Osteocyte (in vitro differentiated cells): ENCODE results near the gene WSB1. TPM values are rescaled to one million over a fixed set of nuclear protein-coding genes. Genes with fewer than 3 reads are reported as not detected.

Source experiments
- DNase-seq: peaks from one replicate; pipeline ENCODE4 v3.0.0; 2021; ENCODE audit warnings: mixed read lengths; ENCODE audit not compliant: unreplicated experiment; ENCODE audit errors: extremely low spot score
- H3K27ac Mint-ChIP-seq: one replicate; pipeline ENCODE4 v1.8.0; 2021; ENCODE audit warnings: mild to moderate bottlenecking, mixed read lengths; ENCODE audit not compliant: unreplicated experiment
- H3K27me3 Mint-ChIP-seq: one replicate; pipeline ENCODE4 v1.8.0; 2021; ENCODE audit warnings: mixed read lengths; ENCODE audit not compliant: unreplicated experiment
- H3K36me3 Mint-ChIP-seq: one replicate; pipeline ENCODE4 v1.8.0; 2021; ENCODE audit warnings: mixed read lengths; ENCODE audit not compliant: unreplicated experiment
- H3K4me1 Mint-ChIP-seq: one replicate; pipeline ENCODE4 v1.8.0; 2021; ENCODE audit warnings: mixed read lengths; ENCODE audit not compliant: unreplicated experiment
- H3K4me3 Mint-ChIP-seq: one replicate; pipeline ENCODE4 v1.8.0; 2021; ENCODE audit warnings: mild to moderate bottlenecking, moderate library complexity, mixed read lengths; ENCODE audit not compliant: unreplicated experiment
- H3K9me3 Mint-ChIP-seq: one replicate; pipeline ENCODE4 v1.8.0; 2021; ENCODE audit warnings: mixed read lengths; ENCODE audit not compliant: unreplicated experiment
- CTCF ChIP-seq: fragments of 200-600 bp; sonication (generic); IDR thresholded peaks from 2 replicates; pipeline ENCODE4 v1.5.0; 2021; ENCODE audit warnings: antibody characterized with exemption, mild to moderate bottlenecking, moderate library complexity
- total RNA-seq: library from RNA; stranded (reverse); gene quantifications from 2 replicates; pipeline ENCODE4 v1.2.1, GENCODE V29; 2021

Gene WSB1
- total RNA-seq, 1 donor from 2014 or later = 179 TPM

- H3K27ac Mint-ChIP-seq = peak overlapping the region; percentile 38
- H3K4me3 Mint-ChIP-seq = no peak overlapping the region
- peak; percentile 83 for DNase-seq
- no peak for TF ChIP-seq CTCF
- no peaks in the 10 kb centered on the region for H3K9me3 Mint-ChIP-seq
- no peaks in the 10 kb centered on the region for H3K36me3 Mint-ChIP-seq
- peaks cover 17% of the 10 kb centered on the region for H3K4me1 Mint-ChIP-seq
- no peaks in the 10 kb centered on the region for H3K27me3 Mint-ChIP-seq
These were observed 29.8 kb downstream of the WSB1 start for GRCh38 chr17:27323538-27324215.

GRCh38 chr17:27324771-27325339 lies 30.9 kb downstream of the WSB1 start:
- Mint-ChIP-seq H3K27ac (no peak overlapping the region), H3K36me3 (no peaks in the 10 kb centered on the region), H3K27me3 (no peaks in the 10 kb centered on the region), H3K4me1 (peaks cover 17% of the 10 kb centered on the region), H3K9me3 (no peaks in the 10 kb centered on the region), H3K4me3 (no peak overlapping the region)
- no peak for DNase-seq
- TF ChIP-seq CTCF = no peak

- no peak for TF ChIP-seq CTCF
- Mint-ChIP-seq H3K4me1 (peaks cover 19% of the 10 kb centered on the region), H3K27me3 (no peaks in the 10 kb centered on the region), H3K9me3 (no peaks in the 10 kb centered on the region), H3K4me3 (no peak overlapping the region), H3K27ac (no peak overlapping the region), H3K36me3 (no peaks in the 10 kb centered on the region)
- no peak for DNase-seq
These were observed 32.1 kb downstream of the WSB1 start for GRCh38 chr17:27326051-27326450.

GRCh38 chr17:27326585-27326984 lies 32.7 kb downstream of the WSB1 start:
- no peaks in the 10 kb centered on the region for H3K27me3 Mint-ChIP-seq
- H3K4me3 Mint-ChIP-seq = no peak overlapping the region

More at GRCh38 chr17:27326585-27326984, 32.7 kb downstream of the WSB1 start:
- Mint-ChIP-seq H3K9me3 (no peaks in the 10 kb centered on the region), H3K36me3 (no peaks in the 10 kb centered on the region), H3K27ac (no peak overlapping the region), H3K4me1 (peaks cover 23% of the 10 kb centered on the region)
- DNase-seq = no peak
- no peak for TF ChIP-seq CTCF
